Effector memory CD4-positive, alpha-beta T cell (primary cell): Measurements from ENCODE around the gene ASPN.

ENCODE experiments used
- DNase-seq, 3 donors: peaks; one replicate each; pipeline ENCODE4 v3.0.0-alpha.2; 2020
- H3K27ac ChIP-seq: 2 replicates; pipeline ENCODE4 v1.7.0; 2013; ENCODE audit warnings: mild to moderate bottlenecking, low read length, moderate library complexity; ENCODE audit not compliant: insufficient read depth, poor library complexity, severe bottlenecking
- H3K27me3 ChIP-seq: replicated peaks from 2 replicates; pipeline ENCODE4 v1.7.0; 2013; ENCODE audit warnings: mild to moderate bottlenecking, low read length; ENCODE audit not compliant: insufficient read depth, control insufficient read depth, poor library complexity, severe bottlenecking
- H3K36me3 ChIP-seq: 2 replicates; pipeline ENCODE4 v1.7.0; 2013; ENCODE audit warnings: mild to moderate bottlenecking, low read length, moderate library complexity; ENCODE audit not compliant: control insufficient read depth, insufficient read depth
- H3K4me1 ChIP-seq: 2 replicates; pipeline ENCODE4 v1.7.0; 2013; ENCODE audit warnings: low read length, mild to moderate bottlenecking; ENCODE audit not compliant: control insufficient read depth, insufficient read depth, poor library complexity, severe bottlenecking
- H3K4me3 ChIP-seq: 2 replicates; pipeline ENCODE4 v1.7.0; 2013; ENCODE audit warnings: low read length, low read depth, mild to moderate bottlenecking; ENCODE audit not compliant: insufficient read depth, poor library complexity, severe bottlenecking
- H3K9me3 ChIP-seq: 2 replicates; pipeline ENCODE4 v1.7.0; 2013; ENCODE audit warnings: mild to moderate bottlenecking, low read length, moderate library complexity; ENCODE audit not compliant: control insufficient read depth
- total RNA-seq, 3 donors: gene quantifications; one replicate each; lab custom pipeline; 2026; lab: John Stamatoyannopoulos, UW

Gene ASPN
- 0 reads per million in 3 donors for total RNA-seq

GRCh38 chr9:92482329-92482728 is at the start of gene ASPN:
Gene ASPN (minus strand): TSS chr9:92482506.
- Histone ChIP-seq H3K27me3 (no peaks in the 10 kb centered on the region), H3K36me3 (no peaks in the 10 kb centered on the region), H3K27ac (no peak within 1 kb of the TSS), H3K4me3 (no peak within 1 kb of the TSS), H3K9me3 (no peaks in the 10 kb centered on the region), H3K4me1 (no peaks in the 10 kb centered on the region)
- no peak for DNase-seq

DNA sequence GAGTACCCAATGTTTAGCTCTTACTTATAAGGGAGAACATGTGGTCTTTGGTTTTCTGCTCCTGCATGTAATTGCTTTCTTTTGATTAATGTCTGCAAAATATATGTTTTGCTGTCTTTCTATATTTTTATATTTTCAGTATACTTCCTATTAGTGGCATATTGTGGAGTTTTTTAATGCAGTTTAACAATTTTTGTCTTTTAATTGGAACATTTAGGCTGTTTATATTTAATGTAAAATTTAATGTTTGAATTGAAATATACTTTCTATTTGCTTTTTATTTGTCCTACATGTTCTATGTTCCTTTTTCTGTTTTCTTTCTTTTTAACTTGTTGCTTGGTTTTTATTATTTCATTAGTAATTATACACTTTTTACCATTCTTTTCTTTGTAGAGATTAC is 48.6 kb upstream of the ASPN start:
- no peak for DNase-seq
- H3K27ac ChIP-seq: no peak overlapping the region
- no peak overlapping the region for H3K4me3 ChIP-seq
- no peaks in the 10 kb centered on the region for H3K27me3 ChIP-seq
- no peaks in the 10 kb centered on the region for H3K9me3 ChIP-seq
- H3K36me3 ChIP-seq: no peaks in the 10 kb centered on the region
- no peaks in the 10 kb centered on the region for H3K4me1 ChIP-seq

GRCh38 chr9:92529124-92529523 is 46.8 kb upstream of the ASPN start:
- Histone ChIP-seq H3K27me3 (no peaks in the 10 kb centered on the region), H3K36me3 (no peaks in the 10 kb centered on the region), H3K9me3 (no peaks in the 10 kb centered on the region), H3K27ac (no peak overlapping the region), H3K4me1 (no peaks in the 10 kb centered on the region), H3K4me3 (no peak overlapping the region)
- DNase-seq: no peak

DNA sequence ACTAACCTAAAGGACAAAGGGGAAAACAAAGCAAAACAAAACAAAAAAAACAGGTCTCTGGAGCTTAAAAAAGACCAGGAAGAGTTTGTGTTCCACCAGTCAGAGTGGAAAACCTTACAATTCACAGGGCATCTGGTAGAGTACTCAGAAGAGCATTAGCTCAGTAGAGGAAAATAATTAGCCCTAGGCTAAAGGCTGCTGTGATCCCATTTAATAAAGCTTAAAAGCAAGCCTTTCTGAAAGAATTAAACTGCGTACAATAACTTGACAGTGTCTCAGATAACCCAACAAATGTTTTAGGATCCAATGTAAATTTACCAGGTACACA is 46.2 kb upstream of the ASPN start:
- DNase-seq: no peak
- Histone ChIP-seq H3K27ac (no peak overlapping the region), H3K9me3 (no peaks in the 10 kb centered on the region), H3K4me3 (no peak overlapping the region), H3K27me3 (no peaks in the 10 kb centered on the region), H3K36me3 (no peaks in the 10 kb centered on the region), H3K4me1 (no peaks in the 10 kb centered on the region)

DNA sequence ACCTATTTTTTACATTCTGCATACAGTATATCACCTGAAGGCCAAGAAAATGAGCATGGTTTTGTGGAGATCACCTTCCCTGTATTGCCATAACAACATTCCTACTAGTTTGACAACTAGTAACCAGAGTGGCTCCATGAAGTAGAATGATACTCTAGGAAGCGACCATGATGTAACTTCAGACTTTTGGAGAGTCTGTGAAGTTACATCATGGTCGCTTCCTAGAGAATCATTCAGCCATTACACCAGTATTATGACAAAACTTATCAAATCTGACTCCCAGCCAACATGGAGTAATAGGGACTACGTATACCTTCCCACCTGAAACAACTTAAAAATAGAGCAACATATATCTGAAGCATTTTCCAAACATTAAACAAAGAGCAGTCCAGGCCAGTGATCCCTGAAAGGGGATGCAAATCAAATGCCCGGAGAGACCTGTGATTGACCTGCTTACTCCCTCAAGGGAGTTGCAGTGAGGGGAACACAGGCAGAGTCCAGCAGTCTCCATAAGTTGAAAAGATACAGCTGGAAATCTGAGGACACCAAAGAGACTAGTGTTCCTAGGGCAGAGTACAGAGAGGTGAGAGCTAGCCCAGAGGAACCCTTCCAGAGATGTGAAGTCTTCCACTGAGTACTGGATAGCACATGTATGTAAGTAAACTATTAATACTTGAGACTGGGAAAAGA is 45.7 kb upstream of the ASPN start:
- Histone ChIP-seq H3K27me3 (no peaks in the 10 kb centered on the region), H3K4me3 (no peak overlapping the region), H3K4me1 (no peaks in the 10 kb centered on the region), H3K36me3 (no peaks in the 10 kb centered on the region), H3K9me3 (no peaks in the 10 kb centered on the region), H3K27ac (no peak overlapping the region)
- DNase-seq: no peak

DNA sequence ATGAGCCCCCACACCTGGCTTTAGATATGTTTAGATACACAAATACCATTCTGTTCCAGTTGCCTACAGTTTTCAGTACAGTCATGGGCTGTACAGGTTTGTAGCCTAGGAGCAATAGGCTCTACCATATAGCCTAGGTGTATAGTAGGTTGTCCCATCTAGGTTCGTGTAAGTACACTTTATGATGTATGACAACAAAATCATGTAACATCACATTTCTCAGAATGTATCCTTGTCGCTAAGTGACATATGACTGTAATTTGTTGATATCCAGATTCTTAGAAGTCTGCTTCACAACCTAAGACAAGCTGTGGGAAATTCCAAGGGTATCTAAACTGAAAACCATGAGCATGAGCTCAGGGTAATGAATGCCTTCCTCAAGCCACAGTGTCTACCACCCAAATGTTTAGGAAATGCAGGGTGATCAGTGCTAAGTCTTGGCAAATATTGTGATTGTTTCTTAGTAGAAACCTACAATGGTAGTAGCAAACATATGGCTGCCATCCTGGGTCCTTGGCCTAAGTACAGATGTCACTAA is 45.1 kb upstream of the ASPN start:
- H3K27me3 ChIP-seq: no peaks in the 10 kb centered on the region
- H3K9me3 ChIP-seq: no peaks in the 10 kb centered on the region
- no peaks in the 10 kb centered on the region for H3K36me3 ChIP-seq
- DNase-seq: no peak
- H3K4me1 ChIP-seq: no peaks in the 10 kb centered on the region
- no peak overlapping the region for H3K27ac ChIP-seq
- no peak overlapping the region for H3K4me3 ChIP-seq

GRCh38 chr9:92525306-92525705 is 43.0 kb upstream of the ASPN start:
- Histone ChIP-seq H3K36me3 (no peaks in the 10 kb centered on the region), H3K27ac (no peak overlapping the region)

GRCh38 chr9:92524881-92525280 is 42.6 kb upstream of the ASPN start:
- H3K27ac ChIP-seq: no peak overlapping the region
- H3K27me3 ChIP-seq: no peaks in the 10 kb centered on the region
- H3K4me3 ChIP-seq: no peak overlapping the region
- H3K4me1 ChIP-seq: no peaks in the 10 kb centered on the region
- no peaks in the 10 kb centered on the region for H3K9me3 ChIP-seq
- H3K36me3 ChIP-seq: no peaks in the 10 kb centered on the region
- no peak for DNase-seq

More at GRCh38 chr9:92525306-92525705, 43.0 kb upstream of the ASPN start:
- DNase-seq: no peak
- H3K27me3 ChIP-seq: no peaks in the 10 kb centered on the region
- no peaks in the 10 kb centered on the region for H3K4me1 ChIP-seq
- no peaks in the 10 kb centered on the region for H3K9me3 ChIP-seq
- no peak overlapping the region for H3K4me3 ChIP-seq

- H3K27me3 ChIP-seq: no peaks in the 10 kb centered on the region
- no peak overlapping the region for H3K4me3 ChIP-seq
- H3K4me1 ChIP-seq: no peaks in the 10 kb centered on the region
- H3K36me3 ChIP-seq: no peaks in the 10 kb centered on the region
- no peak for DNase-seq
- H3K9me3 ChIP-seq: no peaks in the 10 kb centered on the region
- no peak overlapping the region for H3K27ac ChIP-seq
Observed at GRCh38 chr9:92522983-92523970, 41.0 kb upstream of the ASPN start.

- H3K36me3 ChIP-seq: no peaks in the 10 kb centered on the region
Observed at GRCh38 chr9:92520837-92521236, 38.5 kb upstream of the ASPN start.

More at GRCh38 chr9:92520837-92521236, 38.5 kb upstream of the ASPN start:
- Histone ChIP-seq H3K4me3 (no peak overlapping the region), H3K9me3 (no peaks in the 10 kb centered on the region), H3K4me1 (no peaks in the 10 kb centered on the region), H3K27me3 (no peaks in the 10 kb centered on the region), H3K27ac (no peak overlapping the region)
- DNase-seq: no peak
